ENCODE measurements around the gene TEX264.
"Not testable (repeated sequence)": the region's sequence is repeated elsewhere in the genome, so short reads cannot be mapped to it uniquely, and the experiment has no call there.

The TEX264 gene

DNA sequence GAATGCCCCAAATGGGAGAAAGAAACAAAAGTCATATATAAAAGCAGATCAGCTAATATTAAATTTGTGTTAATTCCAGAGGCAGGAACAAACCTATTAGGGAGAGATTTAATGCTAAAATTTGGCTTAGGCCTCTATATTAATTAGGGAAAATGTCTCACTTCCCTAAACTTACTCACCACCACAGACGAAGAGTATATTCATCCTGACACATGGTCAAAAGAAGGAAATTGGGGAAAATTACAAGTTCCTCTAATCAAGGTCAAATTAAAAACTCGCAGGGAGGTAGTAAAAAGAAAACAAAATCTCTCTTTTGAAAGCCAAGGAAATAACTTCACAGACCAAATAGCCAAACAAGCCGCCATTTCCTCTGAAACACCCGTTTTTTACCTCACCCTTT is 68.1 kb downstream of the TEX264 start:
- no peak overlapping the region for H3K14ac ChIP-seq (ENCODE audit: low read length)
- no peak overlapping the region for H4K8ac ChIP-seq (ENCODE audit: low read depth, low read length)
- H2AFZ ChIP-seq (ENCODE audit: low read length) = no peak overlapping the region
- H3K4me3 ChIP-seq (ENCODE audit: low read length in 2 of 2) = no peak overlapping the region
- no CpG with 5 or more reads among the region's 4 CpGs for WGBS, 2 donors (ENCODE audit: extremely low coverage in 2 of 2, insufficient read length in 2 of 2, insufficient replicate concordance in 1 of 2)
- H4K91ac ChIP-seq (ENCODE audit: low read depth, low read length, poor library complexity) = no peak overlapping the region
- H2BK15ac ChIP-seq (ENCODE audit: low read length) = no peak overlapping the region
- H3K79me1 ChIP-seq (ENCODE audit: low read depth, low read length) = no peaks in the 10 kb centered on the region
- no peak overlapping the region for H2BK12ac ChIP-seq (ENCODE audit: low read length)
- H3K27ac ChIP-seq (replicated peaks; ENCODE audit: low read length) = no peak overlapping the region
- H3K36me3 ChIP-seq (replicated peaks in 1 of 2; ENCODE audit: control insufficient read depth in 2 of 2, insufficient read depth in 2 of 2, low read length in 2 of 2) = no peaks in the 10 kb centered on the region
- no peak overlapping the region for H3K4me2 ChIP-seq (ENCODE audit: insufficient read depth, low read length, poor library complexity, severe bottlenecking)
- no peak overlapping the region for H3K9ac ChIP-seq (ENCODE audit: low read depth, low read length, poor library complexity)
- H3K4ac ChIP-seq (ENCODE audit: low read length) = no peak overlapping the region
- no peak overlapping the region for H3K18ac ChIP-seq (ENCODE audit: low read length)
- H3K4me1 ChIP-seq (ENCODE audit: control insufficient read depth in 2 of 2, insufficient read depth in 1 of 2, low read depth in 1 of 2, low read length in 2 of 2) = peaks cover 0 to 4% of the 10 kb centered on the region in 2 donors
- DNase-seq (ENCODE audit: low spot score) = no peak
- no peak overlapping the region for H2BK120ac ChIP-seq (ENCODE audit: low read depth, low read length)
- no peak overlapping the region for H2AK5ac ChIP-seq (ENCODE audit: low read depth, low read length)
- H2BK5ac ChIP-seq (ENCODE audit: low read length) = no peak overlapping the region
- H3K27me3 ChIP-seq (ENCODE audit: control insufficient read depth in 3 of 3, insufficient read depth in 3 of 3, low read depth in 1 of 3, low read length in 3 of 3) = peaks cover 0 to 26% (median 0%) of the 10 kb centered on the region in 3 experiments
- no peaks in the 10 kb centered on the region for H3K9me3 ChIP-seq (replicated peaks in 1 of 2; ENCODE audit: control insufficient read depth in 2 of 2, insufficient read depth in 1 of 2, low read depth in 1 of 2, low read length in 2 of 2)
- no peak overlapping the region for H3K23ac ChIP-seq (ENCODE audit: low read depth, low read length, poor library complexity)

DNA sequence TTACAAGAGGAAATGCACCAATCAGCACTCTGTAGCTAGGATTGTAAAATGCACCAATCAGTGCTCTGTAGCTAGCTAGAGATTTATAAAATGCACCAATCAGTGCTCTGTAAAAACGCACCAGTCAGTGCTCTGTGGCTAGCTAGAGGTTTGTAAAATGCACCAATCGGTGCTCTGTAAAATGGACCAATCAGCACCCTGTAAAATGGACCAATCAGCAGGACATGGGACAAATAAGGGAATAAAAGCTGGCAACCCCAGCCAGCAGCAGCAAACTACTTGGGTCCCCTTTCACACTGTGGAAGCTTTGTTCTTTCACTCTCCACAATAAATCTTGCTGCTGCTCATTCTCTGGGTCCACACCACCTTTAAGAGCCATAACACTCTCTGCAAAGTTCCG is 71.3 kb downstream of the TEX264 start:
- H2BK15ac ChIP-seq (ENCODE audit: low read length) = not testable (repeated sequence)
- WGBS, 2 donors (ENCODE audit: extremely low coverage in 2 of 2, insufficient read length in 2 of 2, insufficient replicate concordance in 1 of 2) = no CpG with 5 or more reads among the region's 3 CpGs

DNA sequence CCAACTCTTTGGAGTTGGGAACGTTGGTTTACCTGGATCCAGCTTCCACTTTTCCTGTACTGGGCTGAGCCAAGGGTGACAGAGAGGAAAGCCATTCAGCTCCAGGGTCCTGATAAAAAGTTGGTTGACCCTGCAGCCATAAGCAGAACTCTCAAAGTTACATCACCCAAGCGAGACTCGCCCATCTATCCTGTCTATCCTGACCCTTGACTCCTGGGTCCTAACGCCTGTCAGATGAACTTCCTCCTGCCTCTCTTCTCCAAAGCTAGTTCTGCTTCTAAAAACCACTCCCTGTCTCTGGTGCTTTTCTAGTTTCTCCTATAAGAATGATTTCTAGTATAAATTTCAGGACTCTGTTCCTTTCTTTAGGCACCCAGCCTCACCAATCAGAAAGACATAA is 71.9 kb downstream of the TEX264 start:
- H2BK120ac ChIP-seq (ENCODE audit: low read depth, low read length); H3K14ac ChIP-seq (ENCODE audit: low read length); H3K23ac ChIP-seq (ENCODE audit: low read depth, low read length, poor library complexity); H3K4me1 ChIP-seq (ENCODE audit: control insufficient read depth in 2 of 2, insufficient read depth in 1 of 2, low read depth in 1 of 2, low read length in 2 of 2); H3K9me3 ChIP-seq (replicated peaks in 1 of 2; ENCODE audit: control insufficient read depth in 2 of 2, insufficient read depth in 1 of 2, low read depth in 1 of 2, low read length in 2 of 2); H2AK5ac ChIP-seq (ENCODE audit: low read depth, low read length); H3K27ac ChIP-seq (replicated peaks; ENCODE audit: low read length); H3K9ac ChIP-seq (ENCODE audit: low read depth, low read length, poor library complexity); H3K4me2 ChIP-seq (ENCODE audit: insufficient read depth, low read length, poor library complexity, severe bottlenecking); H3K36me3 ChIP-seq (replicated peaks in 1 of 2; ENCODE audit: control insufficient read depth in 2 of 2, insufficient read depth in 2 of 2, low read length in 2 of 2); DNase-seq (ENCODE audit: low spot score); H2BK12ac ChIP-seq (ENCODE audit: low read length); H3K18ac ChIP-seq (ENCODE audit: low read length); H4K91ac ChIP-seq (ENCODE audit: low read depth, low read length, poor library complexity); H2BK15ac ChIP-seq (ENCODE audit: low read length); H2BK5ac ChIP-seq (ENCODE audit: low read length); H3K4ac ChIP-seq (ENCODE audit: low read length); H3K79me1 ChIP-seq (ENCODE audit: low read depth, low read length); H4K8ac ChIP-seq (ENCODE audit: low read depth, low read length): not testable (repeated sequence)
- Histone ChIP-seq H3K27me3 (ENCODE audit: control insufficient read depth in 3 of 3, insufficient read depth in 3 of 3, low read depth in 1 of 3, low read length in 3 of 3) (peaks cover 0 to 20% (median 0%) of the 10 kb centered on the region in 3 experiments), H2AFZ (ENCODE audit: low read length) (peak overlapping the region; percentile 73), H3K4me3 (ENCODE audit: low read length in 2 of 2) (peak overlapping the region in 1 of 2 donors; percentile 20)
- no CpG with 5 or more reads among the region's 4 CpGs for whole genome bisulfite sequencing, 2 donors (ENCODE audit: extremely low coverage in 2 of 2, insufficient read length in 2 of 2, insufficient replicate concordance in 1 of 2)

More for the DNA sequence above, 71.3 kb downstream of the TEX264 start:
- H3K4me2 ChIP-seq (ENCODE audit: insufficient read depth, low read length, poor library complexity, severe bottlenecking); H3K4me1 ChIP-seq (ENCODE audit: control insufficient read depth in 2 of 2, insufficient read depth in 1 of 2, low read depth in 1 of 2, low read length in 2 of 2); H2AK5ac ChIP-seq (ENCODE audit: low read depth, low read length); H3K79me1 ChIP-seq (ENCODE audit: low read depth, low read length); H3K36me3 ChIP-seq (replicated peaks in 1 of 2; ENCODE audit: control insufficient read depth in 2 of 2, insufficient read depth in 2 of 2, low read length in 2 of 2); DNase-seq (ENCODE audit: low spot score); H3K23ac ChIP-seq (ENCODE audit: low read depth, low read length, poor library complexity); H2BK120ac ChIP-seq (ENCODE audit: low read depth, low read length); H3K27ac ChIP-seq (replicated peaks; ENCODE audit: low read length); H3K9ac ChIP-seq (ENCODE audit: low read depth, low read length, poor library complexity); H4K91ac ChIP-seq (ENCODE audit: low read depth, low read length, poor library complexity); H2BK12ac ChIP-seq (ENCODE audit: low read length); H3K4ac ChIP-seq (ENCODE audit: low read length); H3K18ac ChIP-seq (ENCODE audit: low read length); H3K9me3 ChIP-seq (replicated peaks in 1 of 2; ENCODE audit: control insufficient read depth in 2 of 2, insufficient read depth in 1 of 2, low read depth in 1 of 2, low read length in 2 of 2); H2BK5ac ChIP-seq (ENCODE audit: low read length); H3K14ac ChIP-seq (ENCODE audit: low read length); H3K4me3 ChIP-seq (ENCODE audit: low read length in 2 of 2); H4K8ac ChIP-seq (ENCODE audit: low read depth, low read length): not testable (repeated sequence)
- peak overlapping the region; percentile 73 for H2AFZ ChIP-seq (ENCODE audit: low read length)
- peaks cover 0 to 23% (median 0%) of the 10 kb centered on the region in 3 experiments for H3K27me3 ChIP-seq (ENCODE audit: control insufficient read depth in 3 of 3, insufficient read depth in 3 of 3, low read depth in 1 of 3, low read length in 3 of 3)

DNA sequence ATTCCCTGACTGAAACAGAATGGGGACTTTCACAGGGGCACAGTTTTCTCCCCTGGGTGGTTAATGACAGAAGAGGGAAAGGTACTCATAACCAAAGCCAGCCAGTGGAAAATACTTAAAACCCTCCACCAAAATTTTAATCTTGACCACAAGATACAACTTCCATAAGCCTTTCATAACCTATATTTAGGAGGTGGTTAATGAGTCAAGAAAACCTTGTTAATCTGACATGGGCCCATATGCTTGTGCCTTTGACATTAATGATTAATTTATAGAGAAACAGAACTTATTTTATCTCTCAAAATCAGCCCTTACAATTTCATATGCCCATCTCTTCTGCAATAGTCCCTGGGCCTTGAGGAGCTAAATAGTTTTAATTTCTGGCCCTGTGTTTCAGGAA is 76.8 kb downstream of the TEX264 start:
- H3K27me3 ChIP-seq (ENCODE audit: control insufficient read depth in 3 of 3, insufficient read depth in 3 of 3, low read depth in 1 of 3, low read length in 3 of 3) = no peaks in the 10 kb centered on the region
- no peak overlapping the region for H2BK15ac ChIP-seq (ENCODE audit: low read length)
- no peak overlapping the region for H3K9ac ChIP-seq (ENCODE audit: low read depth, low read length, poor library complexity)
- no peaks in the 10 kb centered on the region for H3K79me1 ChIP-seq (ENCODE audit: low read depth, low read length)
- no peak overlapping the region for H3K4me3 ChIP-seq (ENCODE audit: low read length in 2 of 2)
- H2AK5ac ChIP-seq (ENCODE audit: low read depth, low read length) = no peak overlapping the region
- no peaks in the 10 kb centered on the region for H3K36me3 ChIP-seq (replicated peaks in 1 of 2; ENCODE audit: control insufficient read depth in 2 of 2, insufficient read depth in 2 of 2, low read length in 2 of 2)
- H3K14ac ChIP-seq (ENCODE audit: low read length) = no peak overlapping the region
- no peak overlapping the region for H3K23ac ChIP-seq (ENCODE audit: low read depth, low read length, poor library complexity)
- no peak overlapping the region for H2BK120ac ChIP-seq (ENCODE audit: low read depth, low read length)
- no peak overlapping the region for H4K91ac ChIP-seq (ENCODE audit: low read depth, low read length, poor library complexity)
- H2BK12ac ChIP-seq (ENCODE audit: low read length) = no peak overlapping the region
- H3K4ac ChIP-seq (ENCODE audit: low read length) = no peak overlapping the region
- H3K27ac ChIP-seq (replicated peaks; ENCODE audit: low read length) = no peak overlapping the region
- H3K4me1 ChIP-seq (ENCODE audit: control insufficient read depth in 2 of 2, insufficient read depth in 1 of 2, low read depth in 1 of 2, low read length in 2 of 2) = no peaks in the 10 kb centered on the region
- peaks cover 0 to 4% of the 10 kb centered on the region in 2 donors for H3K9me3 ChIP-seq (replicated peaks in 1 of 2; ENCODE audit: control insufficient read depth in 2 of 2, insufficient read depth in 1 of 2, low read depth in 1 of 2, low read length in 2 of 2)
- no peak for DNase-seq (ENCODE audit: low spot score)
- no peak overlapping the region for H3K4me2 ChIP-seq (ENCODE audit: insufficient read depth, low read length, poor library complexity, severe bottlenecking)
- no peak overlapping the region for H4K8ac ChIP-seq (ENCODE audit: low read depth, low read length)
- H3K18ac ChIP-seq (ENCODE audit: low read length) = no peak overlapping the region
- no peak overlapping the region for H2BK5ac ChIP-seq (ENCODE audit: low read length)
- no peak overlapping the region for H2AFZ ChIP-seq (ENCODE audit: low read length)
